GM21447 (cell line): ENCODE results near the gene COL6A1.

Source experiments
- ATAC-seq: cut with Tn5 transposase; IDR thresholded peaks from one replicate; pipeline ENCODE4 v1.9.1; 2021; ENCODE audit not compliant: unreplicated experiment

Gene COL6A1

GRCh38 chr21:45980697-45981096 is 873 bp upstream of the COL6A1 start:
- ATAC-seq: no peak

GRCh38 chr21:45982092-45982757 is 655 bp downstream of the COL6A1 start:
- ATAC-seq: no peak

GRCh38 chr21:45982758-45983648 is 1.4 kb downstream of the COL6A1 start:
- ATAC-seq: no peak

- no peak for ATAC-seq
These were observed 2.0 kb downstream of the COL6A1 start for GRCh38 chr21:45983649-45983965.

- ATAC-seq: no peak
These were observed 2.5 kb downstream of the COL6A1 start for GRCh38 chr21:45983981-45984551.

GRCh38 chr21:45984584-45985095 is 3.1 kb downstream of the COL6A1 start:
- no peak for ATAC-seq

GRCh38 chr21:45985471-45986315 is 4.1 kb downstream of the COL6A1 start:
- no peak for ATAC-seq

GRCh38 chr21:45986316-45987051 is 4.9 kb downstream of the COL6A1 start:
- no peak for ATAC-seq

- ATAC-seq: no peak
These were observed 5.6 kb downstream of the COL6A1 start for GRCh38 chr21:45987121-45987711.

- ATAC-seq: no peak
These were observed 7.1 kb downstream of the COL6A1 start for GRCh38 chr21:45988366-45989347.

- ATAC-seq: no peak
These were observed 7.9 kb downstream of the COL6A1 start for GRCh38 chr21:45989355-45990048.

GRCh38 chr21:45990049-45990711 is 8.6 kb downstream of the COL6A1 start:
- no peak for ATAC-seq

GRCh38 chr21:45990741-45991605 is 9.4 kb downstream of the COL6A1 start:
- ATAC-seq: no peak

GRCh38 chr21:45991606-45992300 is 10.2 kb downstream of the COL6A1 start:
- no peak for ATAC-seq

GRCh38 chr21:45992301-45993209 is 11.0 kb downstream of the COL6A1 start:
- no peak for ATAC-seq
